Measurements from ENCODE around the gene PHF12.

PHF12 gene

GRCh38 chr17:28951428-28951990 lies at the start of gene PHF12:
Gene PHF12, minus strand, starts transcription at chr17:28951518. Its CDS starts 558 bp downstream, at chr17:28950960.
- peak; percentile 99 for DNase-seq

GRCh38 chr17:29000973-29001372 lies 49.7 kb upstream of the PHF12 start:
- no peak for DNase-seq

- DNase-seq = no peak
Measured at GRCh38 chr17:28999206-28999605, 47.9 kb upstream of the PHF12 start.

- DNase-seq = no peak
Measured at GRCh38 chr17:28997806-28998205, 46.5 kb upstream of the PHF12 start.

- DNase-seq = no peak
Measured at GRCh38 chr17:28996554-28997096, 45.3 kb upstream of the PHF12 start.

- DNase-seq = no peak
Measured at GRCh38 chr17:28993645-28994426, 42.5 kb upstream of the PHF12 start.

DNA sequence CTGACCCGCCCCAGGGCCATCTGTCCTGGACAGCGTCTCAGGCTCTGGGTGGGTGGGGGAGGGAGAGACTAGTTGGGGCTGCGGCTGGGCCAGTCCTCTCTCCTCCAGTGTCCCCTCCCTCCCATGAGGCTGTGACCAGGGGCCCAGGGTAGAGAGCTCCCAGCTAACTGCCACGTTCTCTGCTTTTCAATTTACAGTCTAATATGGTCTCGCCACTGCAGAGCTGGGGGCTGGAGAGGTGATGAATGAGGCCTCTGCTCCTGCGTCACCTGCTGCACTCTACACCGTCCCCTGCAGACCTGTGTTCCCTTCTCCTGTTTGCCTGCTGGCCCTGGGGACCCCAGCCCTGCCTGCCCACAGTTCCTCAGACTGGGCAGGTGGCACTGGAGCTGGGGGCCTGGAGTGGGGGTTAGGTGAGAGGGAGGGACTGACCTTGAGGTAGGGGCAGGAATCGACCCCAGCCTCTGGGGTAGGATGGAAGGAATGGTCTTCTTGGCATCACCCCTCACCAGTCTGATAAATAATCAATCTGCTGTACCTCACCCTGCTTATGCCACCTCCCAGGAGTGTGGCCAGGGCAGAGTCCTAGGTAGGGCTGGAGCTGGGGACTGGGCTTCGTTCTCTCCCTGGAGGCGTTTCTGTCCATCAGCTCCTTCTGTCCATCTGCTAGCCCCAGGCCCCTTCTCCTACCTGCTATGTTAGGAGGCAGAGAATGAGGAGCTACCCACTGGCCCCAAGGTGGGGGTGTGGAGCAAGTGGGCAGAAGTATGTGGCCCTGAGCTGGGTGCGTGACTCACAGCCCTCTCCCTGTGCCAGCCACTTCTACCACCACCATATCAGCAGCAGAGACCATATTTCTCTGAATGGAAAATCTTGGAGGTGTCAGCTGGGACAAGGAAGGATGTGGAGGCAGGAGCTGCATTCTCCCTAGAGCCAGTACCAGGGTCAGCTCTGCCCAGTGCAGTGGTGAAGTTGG lies 41.6 kb upstream of the PHF12 start:
- DNase-seq = no peak

GRCh38 chr17:28992185-28992584 lies 40.9 kb upstream of the PHF12 start:
- no peak for DNase-seq

GRCh38 chr17:28991779-28992178 lies 40.5 kb upstream of the PHF12 start:
- DNase-seq = no peak

DNA sequence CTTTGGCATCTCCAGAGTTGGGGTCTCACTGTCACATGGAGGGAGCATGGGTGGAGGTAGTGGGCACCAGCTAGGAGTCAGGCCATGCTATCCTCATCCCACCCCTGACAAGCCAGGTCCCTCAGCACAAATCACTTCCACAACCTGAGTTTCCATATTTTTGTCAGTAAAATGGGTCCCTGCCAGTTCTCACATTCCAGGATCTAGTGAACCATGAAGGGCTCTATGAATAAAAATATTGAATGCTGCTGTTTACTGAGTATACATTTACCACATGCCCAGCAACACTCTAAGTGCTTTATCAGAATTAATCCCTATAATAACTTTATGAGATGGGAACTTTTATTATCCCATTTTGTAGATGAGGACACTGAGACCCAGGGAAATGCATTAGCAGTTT lies 37.7 kb upstream of the PHF12 start:
- no peak for DNase-seq

GRCh38 chr17:28988475-28988874 lies 37.2 kb upstream of the PHF12 start:
- no peak for DNase-seq

GRCh38 chr17:28986714-28987655 lies 35.7 kb upstream of the PHF12 start:
- no peak for DNase-seq

- DNase-seq = no peak
Measured at GRCh38 chr17:28985950-28986713, 34.8 kb upstream of the PHF12 start.

DNA sequence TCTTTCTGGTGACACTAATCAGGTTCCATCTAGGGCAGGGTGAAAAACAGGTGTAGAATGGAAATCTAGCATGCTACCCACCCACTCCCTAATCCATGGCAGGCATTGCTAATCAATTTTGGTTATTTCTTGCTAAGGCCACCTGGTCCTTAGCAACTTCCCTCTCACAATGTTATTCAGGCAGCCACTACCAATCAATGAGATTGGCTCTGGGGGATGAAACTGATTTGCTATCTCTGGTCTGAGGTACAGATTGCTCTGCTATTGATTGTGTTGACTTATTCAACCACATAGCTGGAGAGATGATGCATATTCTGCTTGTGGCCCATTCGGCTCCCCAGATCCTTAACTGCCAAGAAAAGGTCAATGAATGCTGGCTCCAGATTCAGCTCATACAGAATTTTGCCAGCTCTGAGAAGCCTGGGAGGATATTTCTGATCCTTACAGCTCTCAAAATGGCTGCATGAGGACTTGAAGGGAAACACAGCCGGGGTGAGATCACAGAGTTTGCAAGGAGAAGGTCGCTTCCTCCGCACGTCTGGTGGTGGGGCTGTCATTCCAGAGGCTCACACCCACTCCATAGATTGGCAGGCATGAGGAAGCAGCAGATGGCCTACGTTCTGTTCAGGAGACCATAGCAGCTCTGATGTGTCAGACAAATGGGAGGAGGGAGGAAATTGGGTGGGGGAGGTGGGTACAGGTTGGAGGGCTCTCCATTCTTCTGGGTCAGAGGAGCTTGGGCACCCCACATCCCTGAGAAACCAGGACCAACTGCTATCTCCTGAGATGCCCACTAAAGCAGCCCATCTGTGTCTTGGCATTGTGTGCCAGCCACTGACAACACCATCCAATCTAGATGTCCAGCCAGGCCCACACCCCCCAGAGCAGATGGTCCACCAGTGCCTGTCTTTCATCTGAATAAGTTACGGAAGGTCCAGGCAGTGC lies 32.2 kb upstream of the PHF12 start:
- DNase-seq = no peak

GRCh38 chr17:28982131-28982793 lies 30.9 kb upstream of the PHF12 start:
- no peak for DNase-seq

- DNase-seq = no peak
Measured at GRCh38 chr17:28978356-28978964, 27.1 kb upstream of the PHF12 start.

- DNase-seq = no peak
Measured at GRCh38 chr17:28977659-28978355, 26.5 kb upstream of the PHF12 start.

- peak; percentile 7 for DNase-seq
Measured at GRCh38 chr17:28975646-28976045, 24.3 kb upstream of the PHF12 start.

Measured in midbrain (tissue), 1 donor.